NCI-H69 (cell line): ENCODE measurements around the gene NACC1.
A peak's percentile ranks its signal among the peaks of the same experiment; 100 is the strongest.

Experiments
- DNase-seq: peaks from one replicate; lab custom pipeline; 2025; lab: John Stamatoyannopoulos, UW

The NACC1 gene

DNA sequence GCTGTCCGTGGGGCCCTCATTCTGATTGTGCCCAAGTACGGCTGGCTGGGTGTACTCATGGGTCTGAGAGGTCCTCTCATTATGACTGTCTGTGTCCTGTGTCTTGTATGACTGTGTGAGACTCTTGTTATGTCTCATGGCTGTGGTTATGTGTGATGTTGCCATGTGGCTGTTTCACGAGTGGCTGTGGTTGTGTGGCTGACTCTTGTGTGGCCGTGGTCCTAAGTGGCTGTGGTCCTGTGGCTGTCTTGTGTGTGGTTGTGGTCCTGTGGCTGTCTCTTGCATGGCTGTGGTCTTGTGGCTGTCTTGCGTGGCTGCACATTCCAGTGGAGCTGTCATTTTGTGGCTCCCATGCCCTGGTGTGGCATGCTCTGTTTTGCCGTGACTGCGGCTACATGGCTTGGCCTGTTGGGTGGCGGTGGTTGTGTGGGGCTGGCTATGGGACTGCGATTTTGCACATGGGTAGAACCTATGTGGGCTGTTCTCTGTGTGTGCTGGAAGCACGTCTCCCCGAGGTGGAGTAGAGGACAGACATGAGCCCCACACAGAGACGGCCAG, 18.0 kb upstream of the NACC1 start:
- no peak for DNase-seq

DNA sequence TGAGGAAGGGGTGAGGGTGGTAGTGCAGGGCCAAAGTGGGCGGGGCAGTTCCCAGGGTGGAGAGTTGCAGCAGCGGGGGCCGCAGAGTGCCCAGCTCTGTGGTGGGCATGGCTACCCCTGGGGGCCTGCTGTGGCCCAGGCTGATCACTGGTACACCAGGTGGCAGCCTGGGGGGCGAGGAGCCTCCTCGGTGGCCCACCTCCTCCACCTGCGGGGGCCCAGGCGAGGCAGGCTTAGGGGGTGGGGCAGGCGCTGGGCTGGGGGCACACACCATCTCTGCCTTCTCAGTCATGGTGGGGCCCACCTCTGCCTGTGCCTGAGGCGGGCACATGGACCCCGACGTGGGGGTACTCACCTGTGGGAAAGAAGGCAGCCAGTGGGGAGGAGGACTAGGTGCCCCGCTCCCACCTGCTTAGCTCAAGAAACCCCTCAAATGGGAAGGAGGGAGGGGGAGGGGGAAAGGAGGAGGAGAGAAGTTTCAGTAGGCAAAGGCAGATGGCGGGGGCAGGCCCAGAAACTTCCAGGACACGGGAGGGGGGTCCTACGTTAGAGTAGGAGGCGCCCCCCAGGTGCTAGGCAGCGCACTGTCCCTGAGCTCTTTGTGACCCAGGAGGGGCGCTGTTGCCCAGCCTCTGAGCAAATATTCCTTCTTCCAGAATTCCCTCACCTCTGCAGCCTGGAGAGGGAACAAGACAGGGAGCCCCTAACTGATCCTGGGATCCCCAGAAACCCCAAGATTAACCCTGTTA, 17.0 kb upstream of the NACC1 start:
- peak; percentile 24 for DNase-seq

DNA sequence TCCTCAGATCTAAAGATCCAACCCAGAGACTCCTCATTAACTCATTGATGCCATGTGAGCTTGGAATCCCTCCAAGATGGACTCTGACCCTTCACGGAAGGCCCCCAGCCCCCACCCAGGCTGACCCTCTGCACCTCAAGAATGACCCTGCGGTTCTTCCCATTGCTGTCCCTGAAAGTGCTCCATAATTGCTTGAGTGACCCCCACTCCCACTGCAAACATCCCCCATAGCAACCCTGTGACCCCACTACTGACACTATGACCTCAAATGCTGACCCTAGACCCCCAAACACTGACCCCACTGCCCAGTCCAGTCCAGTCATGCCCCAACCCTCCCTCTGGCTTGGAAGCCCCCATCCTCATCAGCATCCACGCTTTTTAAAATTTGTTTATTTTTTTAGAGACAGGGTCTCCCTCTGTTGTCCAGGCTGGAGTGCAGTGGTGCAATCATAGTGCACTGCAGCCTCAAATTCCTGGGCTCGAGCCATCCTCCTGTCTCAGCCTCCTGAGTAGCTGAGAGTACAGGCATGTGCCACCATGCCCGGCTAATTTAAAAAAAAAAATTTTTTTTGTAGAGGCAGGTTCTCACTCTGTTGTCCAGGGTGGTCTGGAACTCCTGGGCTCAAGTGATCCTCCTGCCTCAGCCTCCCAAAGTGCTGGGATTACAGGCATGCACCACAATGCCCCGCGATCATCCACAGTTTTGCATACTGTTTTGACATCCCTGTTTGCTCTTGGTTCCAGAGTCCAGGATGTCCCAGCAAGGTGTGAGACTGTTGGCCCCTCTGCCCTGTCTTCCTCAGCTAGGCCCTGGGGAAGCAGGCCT, 16.3 kb upstream of the NACC1 start:
- no peak for DNase-seq

DNA sequence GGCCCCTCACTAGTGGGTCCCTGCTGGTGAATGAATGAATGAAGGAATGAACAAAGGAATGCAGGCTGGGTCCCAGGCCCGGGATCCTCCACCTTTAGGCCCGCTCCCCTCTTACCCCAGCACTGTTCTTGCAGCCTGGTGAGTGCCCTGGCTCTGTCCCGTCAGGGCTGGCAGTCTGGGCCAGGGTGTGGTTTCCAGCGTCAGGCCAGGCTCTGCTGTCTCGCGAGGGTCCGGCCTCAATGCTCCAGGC, 15.7 kb upstream of the NACC1 start:
- DNase-seq: no peak

DNA sequence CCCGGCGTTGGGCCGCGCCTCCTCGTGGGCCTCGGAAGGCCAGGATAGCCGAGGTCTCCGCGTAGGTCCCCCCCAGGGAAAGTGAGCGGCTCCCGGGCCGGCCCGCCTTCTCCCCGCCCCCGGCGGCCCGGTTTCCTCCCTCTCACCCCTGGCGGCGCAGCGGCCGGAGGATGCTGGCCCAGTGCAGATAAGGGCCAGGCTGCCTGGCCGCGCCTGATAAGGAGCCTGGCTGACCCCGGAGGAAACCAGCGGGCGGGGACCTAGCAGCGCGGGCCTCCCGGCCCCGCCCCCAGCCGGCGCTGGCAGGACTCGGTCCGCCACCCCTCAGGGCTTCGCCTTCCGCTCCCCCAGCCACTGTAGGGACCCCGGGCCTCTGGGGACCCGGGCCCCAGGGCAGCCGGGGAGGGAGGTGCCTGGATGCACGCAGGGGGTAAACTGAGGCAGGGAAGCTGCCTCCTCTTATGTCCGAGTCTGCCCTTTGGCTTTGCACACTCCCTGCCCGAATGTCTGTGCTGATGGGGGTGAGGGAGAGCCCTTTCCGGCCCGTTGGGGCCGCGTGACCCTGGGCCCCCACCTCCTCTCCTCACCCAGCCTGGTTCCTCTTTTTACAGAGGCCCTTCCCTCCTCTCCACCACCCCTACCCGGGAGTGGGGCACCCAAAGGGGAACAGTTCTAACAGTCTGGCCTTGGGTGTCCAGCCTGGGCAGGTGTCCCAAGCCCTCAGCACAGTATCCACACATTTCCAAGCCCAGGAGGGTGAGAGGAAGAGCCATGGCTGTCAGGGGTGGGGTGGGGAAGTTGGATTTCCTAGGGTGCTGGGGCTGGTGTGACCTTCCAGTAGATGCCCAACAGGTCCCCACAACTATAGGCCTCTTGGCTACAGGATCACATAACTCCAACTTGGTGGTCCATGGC, 15.1 kb upstream of the NACC1 start, which contains the start of gene LYL1:
Gene LYL1 (minus strand): TSS at position 193 of the 915 bp plus-strand sequence. CDS start 1,687 bp downstream, outside the sequence.
- no peak for DNase-seq

DNA sequence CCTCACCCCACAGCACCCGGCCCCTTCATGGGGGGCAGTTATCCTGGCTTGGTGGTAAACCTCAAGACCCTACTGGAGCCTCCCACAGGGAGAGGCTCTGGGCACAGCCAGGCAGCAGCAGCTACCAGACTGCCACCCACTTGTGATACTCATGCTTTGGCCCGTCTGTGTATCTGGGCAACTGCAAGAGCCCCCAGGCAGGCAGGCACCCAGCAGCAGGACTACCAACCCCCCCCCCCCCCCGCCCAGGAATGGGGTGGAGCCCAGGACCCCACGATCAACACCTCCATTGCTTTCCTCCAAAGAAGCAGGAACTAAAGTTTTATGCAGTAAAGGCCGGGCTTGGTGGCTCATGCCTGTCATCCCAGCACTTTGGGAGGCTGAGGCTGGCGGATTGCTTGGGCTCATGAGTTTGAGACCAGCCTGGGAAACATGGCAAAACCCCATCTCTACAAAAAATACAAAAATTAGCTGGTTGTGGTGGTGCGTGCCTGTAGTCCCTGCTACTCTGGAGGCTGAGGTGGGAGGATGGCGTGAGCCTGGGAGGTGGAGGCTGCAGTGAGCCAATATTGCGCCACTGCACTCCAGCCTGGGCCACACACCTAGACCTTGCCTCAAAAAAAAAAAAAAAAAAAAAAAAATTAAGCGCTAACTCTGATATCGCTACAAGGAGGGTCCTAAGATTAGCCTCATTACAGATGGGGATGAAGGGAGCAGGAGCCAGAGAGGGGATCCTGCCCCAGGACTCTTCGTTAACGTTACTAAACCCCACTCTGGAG, 14.3 kb upstream of the NACC1 start:
- DNase-seq: no peak

DNA sequence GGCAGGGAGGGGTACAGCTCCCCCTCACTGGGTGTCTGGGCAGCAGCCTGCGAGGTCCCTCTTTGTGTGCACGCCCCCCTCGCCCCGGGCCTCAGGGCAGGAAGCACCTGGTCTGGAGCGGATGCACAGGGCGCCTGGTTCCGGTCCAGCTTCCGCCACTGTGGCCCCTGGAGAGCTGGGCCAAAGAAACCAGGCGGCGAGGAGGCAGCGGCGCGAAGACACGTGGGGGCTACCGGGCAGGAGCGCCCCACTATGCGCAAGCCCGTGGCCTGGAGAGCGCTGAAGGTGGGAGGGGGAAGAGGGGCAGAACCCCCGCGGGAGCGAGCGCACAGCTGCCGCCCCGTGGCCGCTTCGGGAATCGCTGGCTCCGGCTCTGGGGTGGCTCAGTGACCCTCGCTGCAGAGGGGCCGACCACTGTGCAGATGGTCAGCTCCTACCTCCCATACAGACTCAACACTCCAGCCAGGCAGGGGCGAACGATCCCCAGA, 13.7 kb upstream of the NACC1 start:
- no peak for DNase-seq

DNA sequence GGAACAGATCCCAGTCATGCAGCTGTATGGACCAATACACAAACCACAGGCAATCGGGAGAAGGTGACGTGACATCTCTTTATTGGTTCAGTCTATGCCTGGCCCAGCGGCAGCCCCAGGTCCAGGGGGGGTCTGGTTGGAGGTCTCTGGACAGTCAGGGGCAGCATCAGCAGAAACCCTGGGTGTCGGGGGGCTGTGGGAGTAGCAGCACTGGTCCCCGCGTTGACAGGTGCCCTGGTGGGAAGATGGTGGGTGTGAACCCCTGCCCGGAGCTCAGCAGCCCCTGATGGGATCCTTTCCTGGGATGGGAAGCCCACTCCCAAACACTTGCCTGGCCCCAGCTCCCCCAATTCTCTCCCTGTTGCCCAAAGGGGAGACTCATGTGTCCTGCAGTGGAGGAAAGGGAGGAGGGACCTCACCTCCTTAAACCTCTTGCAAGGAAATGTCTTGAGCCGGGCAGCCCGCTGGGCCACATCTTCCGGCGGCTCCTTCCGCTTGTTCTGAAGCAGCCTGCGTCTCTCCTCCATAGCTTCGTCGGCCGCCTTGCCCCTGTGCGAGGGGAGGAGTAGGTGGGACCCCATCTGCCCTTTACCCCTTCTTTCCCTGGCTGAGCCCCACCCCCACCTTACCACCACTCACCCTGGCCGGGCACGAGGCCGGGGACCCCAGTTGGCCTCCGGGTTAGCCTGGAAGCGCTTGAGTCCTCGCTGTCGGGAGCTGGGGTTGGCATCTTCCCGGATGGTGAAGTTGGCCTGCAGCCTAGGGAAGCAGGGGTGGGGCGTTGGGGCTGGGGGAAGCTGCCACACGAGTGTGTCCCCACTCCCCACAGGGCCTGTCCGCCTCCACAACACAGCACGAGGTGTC, 13.0 kb upstream of the NACC1 start:
- DNase-seq: no peak

DNA sequence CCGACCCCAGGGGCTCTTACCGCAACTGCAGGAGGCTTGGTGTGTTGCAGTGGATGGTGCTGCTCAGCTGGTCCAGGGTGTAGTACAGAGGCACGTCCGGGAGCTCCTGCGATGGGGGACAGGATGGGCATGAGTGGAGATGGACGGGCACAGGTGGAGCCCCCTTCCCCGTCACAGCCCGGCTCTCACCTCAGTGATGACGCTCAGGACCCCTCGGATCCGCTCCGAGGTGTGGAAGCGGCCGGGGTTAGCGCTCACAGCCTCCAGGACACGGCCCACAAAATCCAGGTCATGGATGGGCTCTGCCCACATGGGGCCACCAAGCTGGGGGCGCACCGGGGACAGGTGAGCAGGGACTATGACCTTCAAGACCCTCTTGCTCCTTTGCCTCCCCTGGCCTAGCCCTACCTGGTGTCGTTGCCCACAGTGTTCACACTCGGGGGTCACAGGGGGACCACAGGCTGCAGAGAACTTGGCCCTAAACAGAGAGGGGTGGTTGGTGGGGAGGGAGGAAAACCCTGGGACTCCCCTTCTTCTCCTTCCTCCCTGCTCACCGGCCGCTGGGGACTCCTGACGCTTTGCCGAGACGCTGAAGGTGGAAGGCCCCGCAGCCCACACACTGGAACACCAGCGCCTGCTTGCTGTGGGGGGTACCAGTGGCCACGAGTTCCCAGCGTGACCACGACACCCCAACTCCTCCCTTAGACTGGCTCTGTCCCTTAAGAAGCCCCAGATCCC, 8.5 kb upstream of the NACC1 start:
- no peak for DNase-seq

DNA sequence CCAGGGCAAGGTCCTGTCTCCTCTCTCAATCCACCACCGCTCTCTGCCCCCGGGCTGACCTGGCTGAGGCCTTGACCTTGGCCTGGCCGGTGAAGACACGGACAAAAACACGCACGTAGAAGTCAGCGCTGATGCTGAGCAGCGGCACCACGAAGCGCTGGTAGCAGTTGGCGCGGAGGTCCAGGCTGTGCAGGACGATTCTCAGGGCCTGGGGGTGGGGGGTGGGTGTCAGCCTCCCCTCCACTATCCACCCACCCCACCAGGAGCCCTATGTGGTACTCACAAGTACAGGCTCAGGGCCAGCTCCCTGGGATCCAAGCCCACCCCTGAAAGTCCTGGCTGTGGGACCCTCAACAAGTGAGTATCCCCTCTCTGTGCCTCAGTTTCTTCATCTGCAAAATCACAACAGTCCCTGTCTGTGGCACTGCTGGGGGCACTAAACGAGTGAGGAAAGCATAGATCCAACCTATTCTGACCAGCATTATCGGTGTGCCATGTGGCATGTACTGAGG, 7.9 kb upstream of the NACC1 start:
- no peak for DNase-seq

DNA sequence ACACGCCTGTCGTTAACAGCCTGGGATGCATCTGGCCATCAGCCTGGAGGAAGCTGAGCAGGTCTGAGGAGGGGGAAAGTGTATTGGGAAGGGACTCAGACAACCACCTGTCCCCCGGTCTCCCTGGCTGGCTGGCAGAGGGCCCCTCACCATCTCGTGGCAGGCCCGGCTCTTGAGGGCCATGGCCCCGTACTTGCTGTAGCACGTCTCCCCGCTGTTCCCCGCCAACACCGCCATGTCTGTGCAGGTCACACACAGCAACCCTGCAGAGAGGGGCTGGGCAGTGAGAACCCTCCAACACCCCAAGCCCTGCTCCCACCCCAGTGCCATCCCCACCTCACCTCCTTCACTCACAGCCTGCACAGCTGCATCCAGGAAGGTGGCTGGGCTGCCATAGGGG, 5.5 kb upstream of the NACC1 start:
- no peak for DNase-seq

DNA sequence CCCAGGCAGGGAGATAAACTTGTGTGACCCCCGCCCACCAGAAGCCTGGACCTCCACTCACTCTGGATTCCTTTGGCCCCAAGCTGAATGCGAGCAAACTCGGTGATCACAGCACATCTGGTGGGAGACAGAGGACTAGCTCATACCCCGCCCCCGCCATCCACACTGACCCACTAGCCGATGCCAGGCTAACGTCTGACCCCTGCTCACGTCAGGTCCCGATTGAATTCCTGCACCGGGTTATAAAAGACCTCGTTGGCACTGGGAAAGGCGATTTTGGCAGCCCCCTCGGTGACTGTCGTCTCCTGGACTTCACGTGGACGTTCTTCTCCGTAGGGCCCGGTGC, 2.2 kb upstream of the NACC1 start:
- peak; percentile 33 for DNase-seq

DNA sequence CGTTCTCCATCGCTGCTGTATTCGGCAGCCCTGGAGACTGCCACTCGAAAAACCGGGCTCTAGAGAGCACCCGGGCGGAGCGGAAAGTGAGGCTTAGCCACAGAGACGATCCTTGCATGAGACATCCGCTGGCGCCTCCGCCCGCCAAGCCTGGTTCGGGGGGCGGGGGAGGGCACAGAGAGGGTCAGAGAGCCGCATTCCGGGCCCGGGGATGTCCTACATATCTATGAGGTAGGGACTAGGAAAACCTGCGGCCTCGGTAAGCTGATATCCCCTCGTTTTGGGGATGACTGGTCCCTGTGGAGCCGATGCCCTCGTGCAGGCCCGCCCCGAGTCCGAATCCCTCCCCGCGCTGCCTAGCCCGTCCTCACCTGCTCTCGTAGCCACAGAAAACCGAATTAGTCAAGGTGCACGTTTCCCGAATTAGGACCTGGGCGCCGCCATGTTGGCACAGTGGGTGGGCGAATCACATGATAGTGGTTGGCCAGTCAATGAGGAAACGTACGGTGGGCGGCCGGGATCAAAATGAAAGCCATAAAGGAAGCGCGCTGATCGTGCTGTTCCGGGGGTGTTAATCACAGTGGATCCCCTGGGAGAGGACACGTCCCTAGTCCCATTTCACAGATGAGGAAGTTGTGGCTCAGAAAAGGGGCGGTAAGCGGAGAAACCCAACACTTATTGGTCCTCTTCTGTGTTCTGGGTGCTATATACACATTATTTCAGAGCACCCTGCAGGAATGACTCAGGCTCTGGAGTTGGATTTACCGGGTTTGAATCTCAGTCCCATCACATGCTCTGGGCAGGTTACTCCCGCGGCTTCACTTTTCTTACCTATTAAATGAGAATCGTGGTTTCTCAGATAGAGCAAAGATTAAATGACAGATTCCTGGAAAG, 1.5 kb upstream of the NACC1 start, which contains the start of gene TRMT1:
Gene TRMT1 (minus strand): TSS at position 459 of the 894 bp plus-strand sequence. CDS start 341 bp downstream, at position 118.
- peak; percentile 98 for DNase-seq

DNA sequence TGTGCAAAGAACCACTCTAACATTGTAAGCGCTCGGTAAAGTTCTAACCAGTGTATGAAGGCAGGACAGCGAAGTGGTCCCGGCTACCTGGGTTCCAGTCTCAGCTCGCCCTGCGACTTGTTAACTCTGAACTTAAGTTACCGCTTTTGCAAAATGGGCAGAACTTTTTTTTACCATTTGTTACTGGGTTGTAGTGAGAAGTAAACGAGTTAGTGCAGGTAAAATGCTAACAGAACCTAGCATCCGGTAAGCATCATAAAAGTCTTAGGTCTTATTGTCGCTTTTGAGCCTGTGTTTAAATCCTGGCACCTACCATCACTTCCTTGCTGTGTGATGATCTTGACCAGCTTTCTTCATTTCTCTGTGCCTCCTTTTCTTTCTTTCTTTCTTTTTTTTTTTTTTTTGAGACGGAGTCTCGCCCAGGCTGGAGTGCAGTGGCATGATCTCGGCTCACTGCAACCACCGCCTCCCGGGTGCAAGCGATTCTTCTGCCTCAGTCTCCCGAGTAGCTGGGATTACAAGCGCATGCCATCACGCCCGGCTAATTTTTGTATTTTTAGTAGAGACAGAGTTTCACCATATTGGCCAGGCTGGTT, 790 bp upstream of the NACC1 start:
- no peak for DNase-seq

DNA sequence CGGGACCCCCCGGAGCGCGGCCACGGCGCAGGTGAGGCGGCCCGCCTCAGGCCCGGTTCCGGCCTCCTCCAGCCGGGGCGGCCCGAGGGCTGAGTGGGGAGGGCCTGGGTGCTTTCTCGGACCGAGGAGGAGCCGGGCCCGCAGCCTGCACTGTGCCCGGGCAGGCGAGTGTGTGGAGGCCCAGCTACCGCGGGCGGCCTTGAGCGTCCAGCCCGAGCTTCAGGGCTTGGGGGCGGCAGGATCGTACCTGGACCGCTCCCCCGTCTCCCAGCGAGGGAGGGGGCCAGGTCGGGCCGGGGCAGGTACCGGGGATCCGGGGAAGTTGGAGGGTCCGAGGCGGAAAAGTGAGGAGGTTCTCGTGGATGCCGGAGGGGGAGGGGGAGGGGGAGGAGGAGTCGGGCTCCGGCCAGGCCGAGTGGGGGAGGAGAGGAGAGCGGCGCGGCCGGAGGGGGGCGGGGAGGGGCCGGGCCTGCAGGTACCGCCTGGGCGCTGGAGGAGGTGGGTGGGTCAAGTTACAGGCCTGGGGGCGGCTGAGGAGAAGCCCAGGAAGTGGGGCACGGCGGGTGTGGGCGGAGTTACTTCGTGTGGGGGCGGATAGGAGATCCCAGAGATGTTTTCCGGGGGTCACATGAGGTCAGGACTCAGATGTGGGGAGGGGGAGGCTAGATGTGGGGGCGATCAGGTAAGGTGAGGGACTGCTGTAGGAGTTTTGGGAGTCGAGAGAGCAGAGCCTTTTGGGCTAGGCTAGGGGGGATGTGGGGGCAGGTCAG, 545 bp downstream of the NACC1 start:
- peak; percentile 92 for DNase-seq

DNA sequence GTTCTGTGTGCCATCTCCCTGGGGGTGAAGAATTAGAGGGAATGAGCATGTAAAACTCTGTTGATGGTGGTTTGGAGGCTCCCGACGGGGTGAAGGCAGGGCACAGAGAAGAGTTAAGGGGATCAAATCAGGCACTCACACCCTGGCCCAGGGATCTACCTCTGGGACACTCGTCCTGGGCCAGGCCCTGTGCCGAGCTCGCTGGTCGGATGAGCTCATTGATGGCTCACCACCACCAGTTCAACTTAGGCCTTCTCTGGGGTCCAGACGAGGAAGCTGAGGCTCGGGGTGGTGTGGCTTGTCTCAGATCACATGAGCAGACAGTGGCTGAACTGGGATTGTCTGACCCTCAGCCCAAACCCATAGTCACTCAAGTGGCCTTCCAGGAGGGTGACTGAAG, 1.6 kb downstream of the NACC1 start:
- no peak for DNase-seq

DNA sequence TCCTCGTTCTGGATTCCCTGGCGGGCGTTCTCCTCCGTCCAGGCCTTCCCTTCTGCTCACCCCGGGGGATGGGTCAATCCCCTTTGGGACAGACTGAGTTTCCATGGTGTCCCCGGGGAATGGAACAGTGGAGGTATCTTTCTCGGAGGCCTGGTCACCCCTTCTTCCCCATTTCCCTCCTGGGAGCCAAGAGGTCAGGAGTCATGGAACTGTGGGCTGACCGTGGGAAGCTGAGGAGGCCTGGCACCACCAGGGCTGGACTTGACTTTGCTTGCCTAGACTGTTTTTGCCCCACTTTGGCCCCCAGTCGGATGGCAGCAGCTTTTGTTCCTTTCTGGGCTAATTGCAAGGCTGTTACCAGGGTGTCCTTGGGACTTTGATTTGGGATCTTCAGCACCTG, 2.0 kb downstream of the NACC1 start:
- no peak for DNase-seq
